HFFc6 (cell line): ENCODE measurements around the gene NR1D2. TPM values are rescaled to one million over a fixed set of nuclear protein-coding genes. Genes with fewer than 3 reads are reported as not detected.

Source experiments
- DNase-seq: peaks from one replicate; pipeline ENCODE4 v3.0.0-alpha.2; 2018
- H3K27ac Mint-ChIP-seq: 2 replicates; pipeline ENCODE4 v1.8.0; 2020; ENCODE audit warnings: mild to moderate bottlenecking, mixed read lengths
- H3K27me3 Mint-ChIP-seq: 2 replicates; pipeline ENCODE4 v1.8.0; 2021; ENCODE audit warnings: mild to moderate bottlenecking, moderate library complexity, mixed read lengths; ENCODE audit not compliant: insufficient read depth
- H3K36me3 Mint-ChIP-seq: 2 replicates; pipeline ENCODE4 v1.8.0; 2021; ENCODE audit warnings: low read depth, mixed read lengths
- H3K4me1 Mint-ChIP-seq: 2 replicates; pipeline ENCODE4 v1.8.0; 2020; ENCODE audit warnings: low read depth, mixed read lengths
- H3K4me3 Mint-ChIP-seq: 2 replicates; pipeline ENCODE4 v1.8.0; 2020; ENCODE audit warnings: mild to moderate bottlenecking, moderate library complexity, mixed read lengths
- H3K9me3 Mint-ChIP-seq: 2 replicates; pipeline ENCODE4 v1.8.0; 2020; ENCODE audit warnings: mild to moderate bottlenecking, mixed read lengths
- CTCF ChIP-seq: fragments of 200-600 bp; sonication (generic); IDR thresholded peaks from 2 replicates; pipeline ENCODE4 v1.5.0; 2021; ENCODE audit warnings: antibody characterized with exemption, mild to moderate bottlenecking
- total RNA-seq, 6 experiments: library from RNA; stranded (reverse); fragmentation: NEBNext Ultra II Directional; extraction: Animal tissue kit (Norgen Biotek cat#: 25700); gene quantifications; 2 replicates in 1 of 6; 3 replicates in 5 of 6; pipeline ENCODE4 v1.2.3, GENCODE V29; 2021

Gene NR1D2
- total RNA-seq, 6 experiments from 2014 or later, result 36.0 to 43.7 (median 40.9) TPM

GRCh38 chr3:23919628-23920027 is 25.5 kb upstream of the NR1D2 start:
- Mint-ChIP-seq H3K9me3 (0 out of 2 replicates have a peak, but pooled peaks cover 3% of the 10 kb centered on the region), H3K4me3 (peak overlapping the region; percentile 100), H3K36me3 (peaks cover 45% of the 10 kb centered on the region), H3K4me1 (peaks cover 47% of the 10 kb centered on the region), H3K27ac (peak overlapping the region; percentile 25), H3K27me3 (peaks cover 5% of the 10 kb centered on the region)
- no peak for TF ChIP-seq CTCF
- no peak for DNase-seq

GRCh38 chr3:23920151-23920655 is 24.9 kb upstream of the NR1D2 start:
- DNase-seq, result no peak
- Mint-ChIP-seq H3K4me3 (peak overlapping the region; percentile 100; the same call in 1 of the 2 replicates), H3K9me3 (0 out of 2 replicates have a peak, but pooled peaks cover 3% of the 10 kb centered on the region), H3K36me3 (peaks cover 45% of the 10 kb centered on the region), H3K4me1 (peaks cover 41% of the 10 kb centered on the region), H3K27me3 (peaks cover 7% of the 10 kb centered on the region), H3K27ac (peak overlapping the region; percentile 25)
- no peak for TF ChIP-seq CTCF

- peak overlapping the region; percentile 38 for H3K27ac Mint-ChIP-seq
- peaks cover 7% of the 10 kb centered on the region for H3K27me3 Mint-ChIP-seq
- TF ChIP-seq CTCF, result no peak
- H3K4me1 Mint-ChIP-seq, result peaks cover 33% of the 10 kb centered on the region
- H3K4me3 Mint-ChIP-seq, result no peak overlapping the region
- 0 out of 2 replicates have a peak, but pooled peaks cover 3% of the 10 kb centered on the region for H3K9me3 Mint-ChIP-seq
- peaks cover 45% of the 10 kb centered on the region for H3K36me3 Mint-ChIP-seq
- DNase-seq, result no peak
These were observed 24.0 kb upstream of the NR1D2 start for GRCh38 chr3:23921052-23921511.

GRCh38 chr3:23923786-23924185 is 21.3 kb upstream of the NR1D2 start:
- Mint-ChIP-seq H3K27ac (no peak overlapping the region; the same call in 1 of the 2 replicates), H3K36me3 (peaks cover 26% of the 10 kb centered on the region), H3K4me1 (peaks cover 36% of the 10 kb centered on the region), H3K4me3 (no peak overlapping the region), H3K9me3 (no peaks in the 10 kb centered on the region), H3K27me3 (peaks cover 2% of the 10 kb centered on the region; the same call in 1 of the 2 replicates)
- DNase-seq, result peak; percentile 20
- no peak for TF ChIP-seq CTCF

GRCh38 chr3:23926246-23926645 is 18.8 kb upstream of the NR1D2 start:
- no peak for TF ChIP-seq CTCF
- Mint-ChIP-seq H3K9me3 (no peaks in the 10 kb centered on the region), H3K27ac (no peak overlapping the region), H3K36me3 (peaks cover 3% of the 10 kb centered on the region), H3K27me3 (peaks cover 2% of the 10 kb centered on the region; the same call in 1 of the 2 replicates), H3K4me1 (peaks cover 19% of the 10 kb centered on the region), H3K4me3 (no peak overlapping the region)
- DNase-seq, result no peak
